ENCODE results near the gene LSS. TPM values are rescaled to one million over a fixed set of nuclear protein-coding genes. Genes with fewer than 3 reads are reported as not detected.

LSS gene
- total and polyA plus RNA-seq, 2 donors (not counting 3 experiments of a cell fraction or from before 2014, with no cell fraction given) = 120 to 141 TPM

GRCh38 chr21:46157987-46158451, 70.6 kb downstream of the LSS start:
- POLR2A ChIA-PET = no interaction called here
- H3K9me1 ChIP-seq (replicated peaks; ENCODE audit: control insufficient read depth, extremely low read depth, insufficient read depth, low read length) = no peaks in the 10 kb centered on the region
- H3K79me2 ChIP-seq (ENCODE audit: control insufficient read depth, insufficient read depth, low read length) = no peaks in the 10 kb centered on the region
- no peaks in the 10 kb centered on the region for H3K27me3 ChIP-seq (ENCODE audit: control insufficient read depth in 2 of 2, insufficient read depth in 2 of 2, low read length in 2 of 2)
- DNase-seq (ENCODE audit: low read depth, low spot score) (no peak), FAIRE-seq (no peak)
- no TSS peak for BruUV-seq (replicated peaks)
- no peaks in the 10 kb centered on the region for H3K9me3 ChIP-seq (replicated peaks; ENCODE audit: control insufficient read depth, insufficient read depth, low read length)
- no peak overlapping the region for H3K27ac ChIP-seq (ENCODE audit: insufficient read depth, low read depth, low read length)
- intact Hi-C loops (cut with micrococcal nuclease) = no loop called here
- no peaks in the 10 kb centered on the region for H3K4me1 ChIP-seq (ENCODE audit: control insufficient read depth, extremely low read depth, insufficient read depth, low read length)
- H4K20me1 ChIP-seq (replicated peaks; ENCODE audit: control insufficient read depth, extremely low read depth, insufficient read depth, low read length) = no peaks in the 10 kb centered on the region
- no peak overlapping the region for H3K4me3 ChIP-seq (replicated peaks in 1 of 3; ENCODE audit: insufficient read depth in 1 of 3, low read depth in 1 of 3, low read length in 3 of 3)
- CTCF ChIA-PET = interaction anchor here (1.2 kb wide), 1 partner anchor 8 kb away, joined by 6 read pairs; no protein-coding TSS in a partner anchor
- H3K9ac ChIP-seq (replicated peaks; ENCODE audit: extremely low read depth, insufficient read depth, low read length) = no peak overlapping the region
- dilution Hi-C loops (cut with MboI; ENCODE audit: extremely low pct_ligation_motif_present, low sequenced_read_pairs) = no loop called here
- no peak overlapping the region for H3K4me2 ChIP-seq (ENCODE audit: insufficient read depth, low read length)
- TF ChIP-seq POLR2AphosphoS5 (IDR thresholded peaks at IDR 0.05; ENCODE audit: insufficient read depth, low read depth, low read length) (no peak), MAX (IDR thresholded peaks at IDR 0.05; ENCODE audit: insufficient read depth, insufficient read length) (no peak), EZH2 (IDR thresholded peaks at IDR 0.05; ENCODE audit: borderline replicate concordance, low read depth, low read length, severe bottlenecking) (no peak), MYC (IDR thresholded peaks at IDR 0.05; ENCODE audit: low read depth, low read length) (no peak), FOS (IDR thresholded peaks at IDR 0.05; ENCODE audit: borderline replicate concordance, insufficient read depth, low read length) (no peak), POLR2A (IDR thresholded peaks at IDR 0.05; ENCODE audit: low read depth, low read length) (no peak), JUN (IDR thresholded peaks at IDR 0.05; ENCODE audit: borderline replicate concordance, insufficient read depth, insufficient read length, low read depth) (no peak), CTCF (IDR thresholded peaks at IDR 0.05; ENCODE audit: extremely low read depth in 1 of 2, insufficient read depth in 1 of 2, low read depth in 1 of 2, low read length in 2 of 2) (no peak)
- H2AFZ ChIP-seq (ENCODE audit: low read depth, low read length) = no peak overlapping the region
- no peaks in the 10 kb centered on the region for H3K36me3 ChIP-seq (ENCODE audit: control insufficient read depth in 2 of 2, extremely low read depth in 1 of 2, insufficient read depth in 2 of 2, low read length in 2 of 2)

All from endothelial cell of umbilical vein (primary cell).